SK-N-MC (cell line): ENCODE data around the gene PRPSAP1.

ENCODE experiments used
- EZH2 ChIP-seq: fragments of 200-600 bp; sonication (generic); IDR thresholded peaks from one replicate; pipeline ENCODE4 v1.6.1; 2017; ENCODE audit warnings: antibody characterized with exemption
- FOXP2 ChIP-seq: optimal IDR thresholded peaks from 2 replicates; pipeline ENCODE3; 2011; ENCODE audit warnings: mild to moderate bottlenecking, moderate library complexity; ENCODE audit not compliant: insufficient read depth; ENCODE audit errors: extremely low read length, control extremely low read depth
- POLR2AphosphoS5 ChIP-seq: IDR thresholded peaks from 2 replicates; pipeline ENCODE4 v1.6.1; 2012; ENCODE audit warnings: mild to moderate bottlenecking, low read depth, low read length, borderline replicate concordance

DNA sequence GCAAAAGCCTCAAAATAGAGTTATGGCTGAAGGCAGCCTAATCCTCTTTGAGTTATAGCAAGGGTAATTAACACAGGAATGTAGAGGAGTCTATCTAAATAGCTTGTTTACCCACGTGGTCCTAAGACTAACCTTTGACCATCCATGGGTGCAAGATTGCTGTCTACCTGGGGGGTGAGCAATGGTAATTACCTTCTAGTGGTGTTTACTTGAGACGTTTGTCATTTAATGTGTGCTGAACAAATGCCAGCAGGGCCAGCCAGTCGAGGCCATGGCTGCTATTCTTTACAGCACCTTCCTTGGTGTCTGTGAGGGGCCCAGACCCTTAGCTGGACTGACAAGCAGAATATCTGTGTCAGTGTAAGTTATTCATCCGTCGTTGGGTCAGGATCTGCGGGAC is 13.9 kb upstream of the PRPSAP1 start:
- TF ChIP-seq POLR2AphosphoS5 (no peak), EZH2 (no peak), FOXP2 (no peak)
